HepG2 (cell line): ENCODE data around the gene CARD16. TPM values are rescaled to one million over a fixed set of nuclear protein-coding genes. Genes with fewer than 3 reads are reported as not detected.
A peak's percentile ranks its signal among the peaks of the same experiment; 100 is the strongest.

Experiments
- CSRNP2 ChIP-seq: sonication (generic); formaldehyde crosslinking; conservative IDR thresholded peaks from 2 replicates; pipeline ENCODE4 v1.8.0; 2022; ENCODE audit warnings: low read depth, missing genetic modification reagents
- ERF ChIP-seq: IDR thresholded peaks from 2 replicates; pipeline ENCODE4 v1.6.1; 2018; ENCODE audit warnings: missing biosample characterization, missing genetic modification reagents
- PCBP1 ChIP-seq: fragments of 200-400 bp; formaldehyde crosslinking; IDR thresholded peaks from 2 replicates; pipeline ENCODE4 v1.6.1; 2017; ENCODE audit warnings: mild to moderate bottlenecking, low read depth, low read length, borderline replicate concordance
- PITX1 ChIP-seq: sonication (generic); formaldehyde crosslinking; IDR thresholded peaks from 2 replicates; pipeline ENCODE4 v1.5.1; 2020; ENCODE audit warnings: mild to moderate bottlenecking, missing genetic modification reagents
- POGZ ChIP-seq: sonication (generic); formaldehyde crosslinking; IDR thresholded peaks from 2 replicates; pipeline ENCODE4 v1.4.0; 2020; ENCODE audit warnings: mild to moderate bottlenecking, missing genetic modification reagents
- SOX13 ChIP-seq, 3 experiments: fragments of 450-650 bp in 1 of 3; sonication (generic) in 1 of 3; formaldehyde crosslinking in 1 of 3; IDR thresholded peaks in 2 of 3; conservative IDR thresholded peaks in 1 of 3; 2 replicates each; pipeline versions ENCODE4 v1.5.0 to v1.6.1; 2016 to 2020; ENCODE audit warnings: antibody characterized with exemption in 1 of 3, mild to moderate bottlenecking in 1 of 3, missing compliant biosample characterization in 1 of 3, missing genetic modification reagents in 1 of 3, moderate library complexity in 1 of 3
- TARDBP ChIP-seq: sonication (generic); formaldehyde crosslinking; IDR thresholded peaks from 2 replicates; pipeline ENCODE4 v1.8.0; 2022; ENCODE audit warnings: mild to moderate bottlenecking, missing genetic modification reagents
- ZSCAN9 ChIP-seq: IDR thresholded peaks from 2 replicates; pipeline ENCODE4 v1.6.1; 2016; ENCODE audit warnings: borderline replicate concordance
- polyA plus RNA-seq, 8 experiments: library from polyadenylated mRNA; depleted of rRNA in 3 of 8; stranded (reverse) in 7 of 8; unstranded in 1 of 8; fragments of >200 nt; fragmentation: Illumina TruSeq in 4 of 8; extraction: Trizol in 4 of 8; gene quantifications; 2 replicates each; pipeline versions ENCODE4 v1.2.1 to v1.2.3, GENCODE V29; 2011 to 2016; ENCODE audit warnings: low read depth in 4 of 8, missing spikeins in 1 of 8, mixed read lengths in 1 of 8; ENCODE audit not compliant: insufficient read depth in 1 of 8
- total RNA-seq, 5 experiments: library from RNA; depleted of rRNA; stranded (reverse); fragments of >200 nt; fragmentation: Illumina TruSeq; extraction: Trizol; gene quantifications; 2 replicates each; pipeline ENCODE4 v1.2.3, GENCODE V29; 2016; ENCODE audit warnings: low read depth in 1 of 5
- TF ChIP-seq, protein P1 (sequence below), 2 experiments: sonication (generic) in 1 of 2; formaldehyde crosslinking in 1 of 2; IDR thresholded peaks; 2 replicates each; pipeline versions ENCODE4 v1.4.0 to v1.6.1; 2016 to 2020; ENCODE audit warnings: borderline replicate concordance in 1 of 2, low read depth in 1 of 2, mild to moderate bottlenecking in 1 of 2, missing genetic modification reagents in 1 of 2
- TF ChIP-seq, protein P2 (sequence below): fragments of 450-650 bp; IDR thresholded peaks from 2 replicates; pipeline ENCODE4 v1.6.1; 2016
- TF ChIP-seq, protein P3 (sequence below): IDR thresholded peaks from 2 replicates; pipeline ENCODE4 v1.4.0; 2020; ENCODE audit warnings: mild to moderate bottlenecking, missing genetic modification reagents
- TF ChIP-seq, protein P4 (sequence below): IDR thresholded peaks from 2 replicates; pipeline ENCODE4 v1.6.1; 2012; ENCODE audit warnings: inconsistent platforms
- TF ChIP-seq, protein P5 (sequence below): sonication (generic); formaldehyde crosslinking; IDR thresholded peaks from 2 replicates; pipeline ENCODE4 v1.4.0; 2020; ENCODE audit warnings: missing genetic modification reagents

Gene CARD16
- total and polyA plus RNA-seq, 2 of the 13 experiments (the other 11 are each of a cell fraction or from before 2014, with no cell fraction given), result 0.34 TPM; not detected in 1

- TF ChIP-seq, protein P1, sequence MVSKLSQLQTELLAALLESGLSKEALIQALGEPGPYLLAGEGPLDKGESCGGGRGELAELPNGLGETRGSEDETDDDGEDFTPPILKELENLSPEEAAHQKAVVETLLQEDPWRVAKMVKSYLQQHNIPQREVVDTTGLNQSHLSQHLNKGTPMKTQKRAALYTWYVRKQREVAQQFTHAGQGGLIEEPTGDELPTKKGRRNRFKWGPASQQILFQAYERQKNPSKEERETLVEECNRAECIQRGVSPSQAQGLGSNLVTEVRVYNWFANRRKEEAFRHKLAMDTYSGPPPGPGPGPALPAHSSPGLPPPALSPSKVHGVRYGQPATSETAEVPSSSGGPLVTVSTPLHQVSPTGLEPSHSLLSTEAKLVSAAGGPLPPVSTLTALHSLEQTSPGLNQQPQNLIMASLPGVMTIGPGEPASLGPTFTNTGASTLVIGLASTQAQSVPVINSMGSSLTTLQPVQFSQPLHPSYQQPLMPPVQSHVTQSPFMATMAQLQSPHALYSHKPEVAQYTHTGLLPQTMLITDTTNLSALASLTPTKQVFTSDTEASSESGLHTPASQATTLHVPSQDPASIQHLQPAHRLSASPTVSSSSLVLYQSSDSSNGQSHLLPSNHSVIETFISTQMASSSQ (IDR thresholded peaks at IDR 0.05; ENCODE audit: low read depth), result peak; percentile 26; the same call in 1 of the 2 replicates
- TF ChIP-seq, protein P1 (CRISPR knock-in tag; IDR thresholded peaks at IDR 0.05; ENCODE audit: borderline replicate concordance), result peak; percentile 31; the same call in 1 of the 2 replicates
- TF ChIP-seq TARDBP (CRISPR knock-in tag) (peak; percentile 70; the same call in 1 of the 2 replicates), CSRNP2 (no peak), SOX13 (IDR thresholded peaks at IDR 0.05) (peak; percentile 81), SOX13 (CRISPR knock-in tag; conservative IDR thresholded peaks at IDR 0.05 in 1 of 2, IDR thresholded peaks at IDR 0.05 in 1 of 2) (peak in 1 of 2 experiments; percentile 95; a peak in 2 of 4 replicates), ERF (CRISPR knock-in tag) (peak; percentile 93), PCBP1 (no peak), PITX1 (CRISPR knock-in tag) (peak; percentile 68; the same call in 1 of the 2 replicates), ZSCAN9 (peak; percentile 79; the same call in 1 of the 2 replicates), POGZ (CRISPR knock-in tag) (peak; percentile 96)
- TF ChIP-seq, protein P2, sequence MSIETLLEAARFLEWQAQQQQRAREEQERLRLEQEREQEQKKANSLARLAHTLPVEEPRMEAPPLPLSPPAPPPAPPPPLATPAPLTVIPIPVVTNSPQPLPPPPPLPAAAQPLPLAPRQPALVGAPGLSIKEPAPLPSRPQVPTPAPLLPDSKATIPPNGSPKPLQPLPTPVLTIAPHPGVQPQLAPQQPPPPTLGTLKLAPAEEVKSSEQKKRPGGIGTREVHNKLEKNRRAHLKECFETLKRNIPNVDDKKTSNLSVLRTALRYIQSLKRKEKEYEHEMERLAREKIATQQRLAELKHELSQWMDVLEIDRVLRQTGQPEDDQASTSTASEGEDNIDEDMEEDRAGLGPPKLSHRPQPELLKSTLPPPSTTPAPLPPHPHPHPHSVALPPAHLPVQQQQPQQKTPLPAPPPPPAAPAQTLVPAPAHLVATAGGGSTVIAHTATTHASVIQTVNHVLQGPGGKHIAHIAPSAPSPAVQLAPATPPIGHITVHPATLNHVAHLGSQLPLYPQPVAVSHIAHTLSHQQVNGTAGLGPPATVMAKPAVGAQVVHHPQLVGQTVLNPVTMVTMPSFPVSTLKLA, result peak; percentile 66
- TF ChIP-seq, protein P3, sequence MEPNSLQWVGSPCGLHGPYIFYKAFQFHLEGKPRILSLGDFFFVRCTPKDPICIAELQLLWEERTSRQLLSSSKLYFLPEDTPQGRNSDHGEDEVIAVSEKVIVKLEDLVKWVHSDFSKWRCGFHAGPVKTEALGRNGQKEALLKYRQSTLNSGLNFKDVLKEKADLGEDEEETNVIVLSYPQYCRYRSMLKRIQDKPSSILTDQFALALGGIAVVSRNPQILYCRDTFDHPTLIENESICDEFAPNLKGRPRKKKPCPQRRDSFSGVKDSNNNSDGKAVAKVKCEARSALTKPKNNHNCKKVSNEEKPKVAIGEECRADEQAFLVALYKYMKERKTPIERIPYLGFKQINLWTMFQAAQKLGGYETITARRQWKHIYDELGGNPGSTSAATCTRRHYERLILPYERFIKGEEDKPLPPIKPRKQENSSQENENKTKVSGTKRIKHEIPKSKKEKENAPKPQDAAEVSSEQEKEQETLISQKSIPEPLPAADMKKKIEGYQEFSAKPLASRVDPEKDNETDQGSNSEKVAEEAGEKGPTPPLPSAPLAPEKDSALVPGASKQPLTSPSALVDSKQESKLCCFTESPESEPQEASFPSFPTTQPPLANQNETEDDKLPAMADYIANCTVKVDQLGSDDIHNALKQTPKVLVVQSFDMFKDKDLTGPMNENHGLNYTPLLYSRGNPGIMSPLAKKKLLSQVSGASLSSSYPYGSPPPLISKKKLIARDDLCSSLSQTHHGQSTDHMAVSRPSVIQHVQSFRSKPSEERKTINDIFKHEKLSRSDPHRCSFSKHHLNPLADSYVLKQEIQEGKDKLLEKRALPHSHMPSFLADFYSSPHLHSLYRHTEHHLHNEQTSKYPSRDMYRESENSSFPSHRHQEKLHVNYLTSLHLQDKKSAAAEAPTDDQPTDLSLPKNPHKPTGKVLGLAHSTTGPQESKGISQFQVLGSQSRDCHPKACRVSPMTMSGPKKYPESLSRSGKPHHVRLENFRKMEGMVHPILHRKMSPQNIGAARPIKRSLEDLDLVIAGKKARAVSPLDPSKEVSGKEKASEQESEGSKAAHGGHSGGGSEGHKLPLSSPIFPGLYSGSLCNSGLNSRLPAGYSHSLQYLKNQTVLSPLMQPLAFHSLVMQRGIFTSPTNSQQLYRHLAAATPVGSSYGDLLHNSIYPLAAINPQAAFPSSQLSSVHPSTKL (CRISPR knock-in tag), result peak; percentile 98
- TF ChIP-seq, protein P4, sequence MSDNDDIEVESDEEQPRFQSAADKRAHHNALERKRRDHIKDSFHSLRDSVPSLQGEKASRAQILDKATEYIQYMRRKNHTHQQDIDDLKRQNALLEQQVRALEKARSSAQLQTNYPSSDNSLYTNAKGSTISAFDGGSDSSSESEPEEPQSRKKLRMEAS, result peak; percentile 93
- TF ChIP-seq, protein P5, sequence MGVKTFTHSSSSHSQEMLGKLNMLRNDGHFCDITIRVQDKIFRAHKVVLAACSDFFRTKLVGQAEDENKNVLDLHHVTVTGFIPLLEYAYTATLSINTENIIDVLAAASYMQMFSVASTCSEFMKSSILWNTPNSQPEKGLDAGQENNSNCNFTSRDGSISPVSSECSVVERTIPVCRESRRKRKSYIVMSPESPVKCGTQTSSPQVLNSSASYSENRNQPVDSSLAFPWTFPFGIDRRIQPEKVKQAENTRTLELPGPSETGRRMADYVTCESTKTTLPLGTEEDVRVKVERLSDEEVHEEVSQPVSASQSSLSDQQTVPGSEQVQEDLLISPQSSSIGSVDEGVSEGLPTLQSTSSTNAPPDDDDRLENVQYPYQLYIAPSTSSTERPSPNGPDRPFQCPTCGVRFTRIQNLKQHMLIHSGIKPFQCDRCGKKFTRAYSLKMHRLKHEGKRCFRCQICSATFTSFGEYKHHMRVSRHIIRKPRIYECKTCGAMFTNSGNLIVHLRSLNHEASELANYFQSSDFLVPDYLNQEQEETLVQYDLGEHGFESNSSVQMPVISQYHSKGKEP (CRISPR knock-in tag), result 0 out of 2 replicates have a peak, but pooled peaks have one; percentile 49
Observed at GRCh38 chr11:105046898-105047579, 1.9 kb upstream of the CARD16 start (continued).
